HepG2 (cell line): ENCODE data around the gene ANKLE1. TPM values are rescaled to one million over a fixed set of nuclear protein-coding genes. Genes with fewer than 3 reads are reported as not detected.

Source experiments
- ARNT ChIP-seq: fragments of 450-650 bp; IDR thresholded peaks from 2 replicates; pipeline ENCODE4 v1.6.1; 2017
- CREB1 ChIP-seq, 2 experiments: fragments of 450-650 bp in 1 of 2; IDR thresholded peaks; 2 replicates each; pipeline ENCODE4 v1.6.1; 2016 to 2017; ENCODE audit warnings: control low read depth in 1 of 2, mild to moderate bottlenecking in 1 of 2, missing compliant biosample characterization in 1 of 2, missing genetic modification characterization in 1 of 2
- ELF1 ChIP-seq: sonication (generic); formaldehyde crosslinking; IDR thresholded peaks from 2 replicates; pipeline ENCODE4 v1.4.0; 2020; ENCODE audit warnings: missing genetic modification reagents
- ETV5 ChIP-seq: IDR thresholded peaks from 2 replicates; pipeline ENCODE4 v1.6.1; 2018; ENCODE audit warnings: missing biosample characterization, missing genetic modification reagents, inconsistent platforms, borderline replicate concordance
- FOSL2 ChIP-seq: sonication (generic); formaldehyde crosslinking; IDR thresholded peaks from 2 replicates; pipeline ENCODE4 v1.4.0; 2020; ENCODE audit warnings: missing genetic modification reagents
- GTF3A ChIP-seq: sonication (generic); formaldehyde crosslinking; conservative IDR thresholded peaks from 2 replicates; pipeline ENCODE4 v1.4.0; 2020; ENCODE audit warnings: mild to moderate bottlenecking, missing genetic modification reagents
- IKZF5 ChIP-seq: IDR thresholded peaks from 2 replicates; pipeline ENCODE4 v1.6.1; 2018; ENCODE audit warnings: missing genetic modification reagents, mild to moderate bottlenecking, missing compliant biosample characterization
- KAT8 ChIP-seq: IDR thresholded peaks from 2 replicates; pipeline ENCODE4 v1.6.1; 2016; ENCODE audit warnings: missing genetic modification reagents, missing compliant biosample characterization
- KDM2A ChIP-seq: sonication (generic); formaldehyde crosslinking; IDR thresholded peaks from 2 replicates; pipeline ENCODE4 v1.4.0; 2020; ENCODE audit warnings: low read depth, missing genetic modification reagents, borderline replicate concordance
- MAZ ChIP-seq, 2 experiments: sonication (generic) in 1 of 2; formaldehyde crosslinking in 1 of 2; IDR thresholded peaks; 2 replicates each; pipeline versions ENCODE4 v1.5.0 to v1.6.1; 2012 to 2020; ENCODE audit warnings: low read depth in 2 of 2, mild to moderate bottlenecking in 2 of 2, borderline replicate concordance in 1 of 2, improper control_type of control experiment in 1 of 2, low read length in 1 of 2, missing genetic modification reagents in 1 of 2, moderate library complexity in 1 of 2
- MXD4 ChIP-seq: IDR thresholded peaks from 2 replicates; pipeline ENCODE4 v1.6.1; 2016; ENCODE audit warnings: mild to moderate bottlenecking, missing biosample characterization, missing genetic modification reagents
- SALL1 ChIP-seq: sonication (generic); formaldehyde crosslinking; IDR thresholded peaks from 2 replicates; pipeline ENCODE4 v1.8.0; 2022; ENCODE audit warnings: mild to moderate bottlenecking, missing genetic modification reagents
- TFDP1 ChIP-seq: IDR thresholded peaks from 2 replicates; pipeline ENCODE4 v1.6.1; 2016; ENCODE audit warnings: missing compliant biosample characterization, missing genetic modification reagents, borderline replicate concordance
- TRAFD1 ChIP-seq: sonication (generic); formaldehyde crosslinking; IDR thresholded peaks from 2 replicates; pipeline ENCODE4 v1.5.1; 2020; ENCODE audit warnings: missing genetic modification reagents, mild to moderate bottlenecking, borderline replicate concordance
- ZKSCAN8 ChIP-seq: IDR thresholded peaks from 2 replicates; pipeline ENCODE4 v1.6.1; 2016; ENCODE audit warnings: borderline replicate concordance, missing genetic modification reagents, missing compliant biosample characterization
- ZNF230 ChIP-seq: sonication (generic); formaldehyde crosslinking; IDR thresholded peaks from 2 replicates; pipeline ENCODE4 v1.4.0; 2020; ENCODE audit warnings: mild to moderate bottlenecking, missing genetic modification reagents
- ZNF609 ChIP-seq: sonication (generic); formaldehyde crosslinking; IDR thresholded peaks from 2 replicates; pipeline ENCODE4 v1.4.0; 2020; ENCODE audit warnings: mild to moderate bottlenecking, missing genetic modification reagents, borderline replicate concordance
- polyA plus RNA-seq, 8 experiments: library from polyadenylated mRNA; depleted of rRNA in 3 of 8; stranded (reverse) in 7 of 8; unstranded in 1 of 8; fragments of >200 nt; fragmentation: Illumina TruSeq in 4 of 8; extraction: Trizol in 4 of 8; gene quantifications; 2 replicates each; pipeline versions ENCODE4 v1.2.1 to v1.2.3, GENCODE V29; 2011 to 2016; ENCODE audit warnings: low read depth in 4 of 8, missing spikeins in 1 of 8, mixed read lengths in 1 of 8; ENCODE audit not compliant: insufficient read depth in 1 of 8
- total RNA-seq, 5 experiments: library from RNA; depleted of rRNA; stranded (reverse); fragments of >200 nt; fragmentation: Illumina TruSeq; extraction: Trizol; gene quantifications; 2 replicates each; pipeline ENCODE4 v1.2.3, GENCODE V29; 2016; ENCODE audit warnings: low read depth in 1 of 5

Gene ANKLE1
- total and polyA plus RNA-seq, 2 of the 13 experiments (the other 11 are each of a cell fraction or from before 2014, with no cell fraction given), result 0.69 to 1.5 TPM

- TF ChIP-seq ETV5 (CRISPR knock-in tag) (0 out of 2 replicates have a peak, but pooled peaks have one; percentile 6), ZNF609 (CRISPR knock-in tag) (0 out of 2 replicates have a peak, but pooled peaks have one; percentile 33), MAZ (IDR thresholded peaks at IDR 0.05; ENCODE audit: borderline replicate concordance, low read depth, low read length) (no peak), MAZ (CRISPR knock-in tag; IDR thresholded peaks at IDR 0.05; ENCODE audit: low read depth) (0 out of 2 replicates have a peak, but pooled peaks have one; percentile 28), SALL1 (CRISPR knock-in tag) (peak; percentile 76; the same call in 1 of the 2 replicates), TFDP1 (CRISPR knock-in tag) (peak; percentile 43; the same call in 1 of the 2 replicates), ZNF230 (no peak), CREB1 (IDR thresholded peaks at IDR 0.05) (peak; percentile 20; the same call in 1 of the 2 replicates), CREB1 (CRISPR knock-in tag; IDR thresholded peaks at IDR 0.05) (no peak), KDM2A (peak; percentile 70; the same call in 1 of the 2 replicates), FOSL2 (peak; percentile 60; the same call in 1 of the 2 replicates), KAT8 (CRISPR knock-in tag) (peak; percentile 69; the same call in 1 of the 2 replicates), ELF1 (CRISPR knock-in tag) (0 out of 2 replicates have a peak, but pooled peaks have one; percentile 9), IKZF5 (peak; percentile 72; the same call in 1 of the 2 replicates), MXD4 (CRISPR knock-in tag) (0 out of 2 replicates have a peak, but pooled peaks have one; percentile 28), TRAFD1 (CRISPR knock-in tag) (0 out of 2 replicates have a peak, but pooled peaks have one; percentile 30), GTF3A (CRISPR knock-in tag) (0 out of 2 replicates have a peak, but pooled peaks have one; percentile 52), ARNT (no peak), ZKSCAN8 (CRISPR knock-in tag) (peak; percentile 91)
Measured at GRCh38 chr19:17260842-17261325, 20.8 kb upstream of the ANKLE1 start (continued).
